ENCODE measurements around the gene SLC22A7.

SLC22A7 gene

GRCh38 chr6:43284991-43285781 lies 12.9 kb upstream of the SLC22A7 start:
- no peak for DNase-seq

GRCh38 chr6:43285832-43286231 lies 12.2 kb upstream of the SLC22A7 start:
- no peak for DNase-seq

GRCh38 chr6:43286456-43286979 lies 11.5 kb upstream of the SLC22A7 start:
- no peak for DNase-seq

- DNase-seq, result no peak
Observed at GRCh38 chr6:43286980-43287716, 10.9 kb upstream of the SLC22A7 start.

GRCh38 chr6:43287717-43288679 lies 10.1 kb upstream of the SLC22A7 start:
- DNase-seq, result no peak

GRCh38 chr6:43290339-43290904 lies 7.6 kb upstream of the SLC22A7 start:
- no peak for DNase-seq

GRCh38 chr6:43290905-43291355 lies 7.1 kb upstream of the SLC22A7 start:
- no peak for DNase-seq

GRCh38 chr6:43291708-43292107 lies 6.4 kb upstream of the SLC22A7 start:
- no peak for DNase-seq

GRCh38 chr6:43292341-43292740 lies 5.7 kb upstream of the SLC22A7 start:
- DNase-seq, result no peak

GRCh38 chr6:43292763-43293318 lies 5.2 kb upstream of the SLC22A7 start:
- DNase-seq, result no peak

- DNase-seq, result no peak
Observed at GRCh38 chr6:43293698-43294097, 4.4 kb upstream of the SLC22A7 start.

- no peak for DNase-seq
Observed at GRCh38 chr6:43294536-43294935, 3.5 kb upstream of the SLC22A7 start.

- no peak for DNase-seq
Observed at GRCh38 chr6:43295456-43295855, 2.6 kb upstream of the SLC22A7 start.

- DNase-seq, result no peak
Observed at GRCh38 chr6:43296780-43297497, 1.1 kb upstream of the SLC22A7 start.

- DNase-seq, result no peak
Observed at GRCh38 chr6:43298565-43299337, 691 bp downstream of the SLC22A7 start.

GRCh38 chr6:43299338-43300293 lies 1.6 kb downstream of the SLC22A7 start:
- no peak for DNase-seq

GRCh38 chr6:43301081-43301870 lies 3.2 kb downstream of the SLC22A7 start:
- DNase-seq, result no peak

- DNase-seq, result no peak
Observed at GRCh38 chr6:43302126-43302525, 4.1 kb downstream of the SLC22A7 start.

All from stimulated activated CD4-positive, alpha-beta T cell treated with anti-CD3 and anti-CD28 coated beads, Interleukin-2, amount 100 ng/mL, for 24 hours (primary cell).